WTC11 (cell line): ENCODE measurements around the gene CHST11.

Experiments used
- ARID4B ChIP-seq: sonication (generic); formaldehyde crosslinking; IDR thresholded peaks from 2 replicates; pipeline ENCODE4 v1.8.0; 2023; ENCODE audit warnings: missing genetic modification reagents, mild to moderate bottlenecking, borderline replicate concordance
- CREB1 ChIP-seq: sonication (generic); formaldehyde crosslinking; IDR thresholded peaks from 2 replicates; pipeline ENCODE4 v1.8.0; 2023; ENCODE audit warnings: mild to moderate bottlenecking, missing genetic modification reagents
- CTCF ChIP-seq: fragments of 200-600 bp; IDR thresholded peaks from 2 replicates; pipeline ENCODE4 v1.8.0; 2022; ENCODE audit warnings: antibody characterized with exemption
- FOXP4 ChIP-seq: sonication (generic); formaldehyde crosslinking; IDR thresholded peaks from 2 replicates; pipeline ENCODE4 v1.8.0; 2022; ENCODE audit warnings: mild to moderate bottlenecking, missing genetic modification reagents
- MAX ChIP-seq: sonication (generic); formaldehyde crosslinking; IDR thresholded peaks from 2 replicates; pipeline ENCODE4 v1.8.0; 2022; ENCODE audit warnings: mild to moderate bottlenecking, missing genetic modification reagents
- PRDM15 ChIP-seq: sonication (generic); formaldehyde crosslinking; IDR thresholded peaks from 2 replicates; pipeline ENCODE4 v1.8.0; 2022; ENCODE audit warnings: missing genetic modification reagents
- RELA ChIP-seq: sonication (generic); formaldehyde crosslinking; IDR thresholded peaks from 2 replicates; pipeline ENCODE4 v1.8.1; 2022; ENCODE audit warnings: missing genetic modification reagents, mild to moderate bottlenecking, borderline replicate concordance
- SMAD3 ChIP-seq: sonication (generic); formaldehyde crosslinking; IDR thresholded peaks from 2 replicates; pipeline ENCODE4 v1.8.0; 2022; ENCODE audit warnings: missing genetic modification reagents, mild to moderate bottlenecking, borderline replicate concordance
- TCF7 ChIP-seq: sonication (generic); formaldehyde crosslinking; IDR thresholded peaks from 2 replicates; pipeline ENCODE4 v1.8.0; 2022; ENCODE audit warnings: mild to moderate bottlenecking, low read depth, missing genetic modification reagents, moderate library complexity
- TEAD4 ChIP-seq: sonication (generic); formaldehyde crosslinking; IDR thresholded peaks from 2 replicates; pipeline ENCODE4 v1.8.0; 2022; ENCODE audit warnings: mild to moderate bottlenecking, missing genetic modification reagents
- ZNF396 ChIP-seq: fragments of 250-450 bp; sonication (Bioruptor Pico); IDR thresholded peaks from 2 replicates; pipeline ENCODE4 v1.8.0; 2021; ENCODE audit warnings: mild to moderate bottlenecking, moderate library complexity, borderline replicate concordance
- TF ChIP-seq, protein P1 (sequence below): sonication (generic); formaldehyde crosslinking; IDR thresholded peaks from 2 replicates; pipeline ENCODE4 v1.8.1; 2023; ENCODE audit warnings: mild to moderate bottlenecking, missing genetic modification reagents, borderline replicate concordance
- TF ChIP-seq, protein P2 (sequence below): sonication (generic); formaldehyde crosslinking; IDR thresholded peaks from 2 replicates; pipeline ENCODE4 v1.8.1; 2023; ENCODE audit warnings: mild to moderate bottlenecking, moderate library complexity, missing genetic modification reagents

DNA sequence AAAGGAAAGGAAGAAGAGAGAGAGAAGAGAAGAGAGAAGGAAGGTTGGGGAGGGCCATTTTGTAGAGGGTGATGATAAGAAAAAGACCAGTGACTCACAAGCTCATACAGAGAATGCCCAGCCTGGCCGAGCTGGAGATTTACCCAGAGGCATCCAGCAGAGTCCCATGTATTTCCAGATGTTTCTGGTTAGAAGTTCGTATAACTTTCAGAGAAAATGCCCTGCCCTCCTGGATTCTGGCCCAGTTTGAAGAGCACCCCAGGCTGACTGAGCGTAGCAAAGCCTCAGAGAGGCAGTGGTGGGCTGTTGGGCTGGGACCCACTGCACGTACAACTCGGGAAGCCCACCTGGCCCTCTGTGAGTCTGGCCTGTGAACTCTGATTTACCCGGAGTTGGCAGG, 279.6 kb downstream of the CHST11 start:
- TF ChIP-seq PRDM15 (CRISPR knock-in tag): no peak
- TF ChIP-seq RELA (CRISPR knock-in tag): no peak
- no peak for TF ChIP-seq MAX (CRISPR knock-in tag)
- no peak for TF ChIP-seq TEAD4
- no peak for TF ChIP-seq CTCF
- TF ChIP-seq ZNF396 (CRISPR knock-in tag): no peak
- TF ChIP-seq TCF7 (CRISPR knock-in tag): no peak
- no peak for TF ChIP-seq FOXP4 (CRISPR knock-in tag)
- TF ChIP-seq, protein P1, sequence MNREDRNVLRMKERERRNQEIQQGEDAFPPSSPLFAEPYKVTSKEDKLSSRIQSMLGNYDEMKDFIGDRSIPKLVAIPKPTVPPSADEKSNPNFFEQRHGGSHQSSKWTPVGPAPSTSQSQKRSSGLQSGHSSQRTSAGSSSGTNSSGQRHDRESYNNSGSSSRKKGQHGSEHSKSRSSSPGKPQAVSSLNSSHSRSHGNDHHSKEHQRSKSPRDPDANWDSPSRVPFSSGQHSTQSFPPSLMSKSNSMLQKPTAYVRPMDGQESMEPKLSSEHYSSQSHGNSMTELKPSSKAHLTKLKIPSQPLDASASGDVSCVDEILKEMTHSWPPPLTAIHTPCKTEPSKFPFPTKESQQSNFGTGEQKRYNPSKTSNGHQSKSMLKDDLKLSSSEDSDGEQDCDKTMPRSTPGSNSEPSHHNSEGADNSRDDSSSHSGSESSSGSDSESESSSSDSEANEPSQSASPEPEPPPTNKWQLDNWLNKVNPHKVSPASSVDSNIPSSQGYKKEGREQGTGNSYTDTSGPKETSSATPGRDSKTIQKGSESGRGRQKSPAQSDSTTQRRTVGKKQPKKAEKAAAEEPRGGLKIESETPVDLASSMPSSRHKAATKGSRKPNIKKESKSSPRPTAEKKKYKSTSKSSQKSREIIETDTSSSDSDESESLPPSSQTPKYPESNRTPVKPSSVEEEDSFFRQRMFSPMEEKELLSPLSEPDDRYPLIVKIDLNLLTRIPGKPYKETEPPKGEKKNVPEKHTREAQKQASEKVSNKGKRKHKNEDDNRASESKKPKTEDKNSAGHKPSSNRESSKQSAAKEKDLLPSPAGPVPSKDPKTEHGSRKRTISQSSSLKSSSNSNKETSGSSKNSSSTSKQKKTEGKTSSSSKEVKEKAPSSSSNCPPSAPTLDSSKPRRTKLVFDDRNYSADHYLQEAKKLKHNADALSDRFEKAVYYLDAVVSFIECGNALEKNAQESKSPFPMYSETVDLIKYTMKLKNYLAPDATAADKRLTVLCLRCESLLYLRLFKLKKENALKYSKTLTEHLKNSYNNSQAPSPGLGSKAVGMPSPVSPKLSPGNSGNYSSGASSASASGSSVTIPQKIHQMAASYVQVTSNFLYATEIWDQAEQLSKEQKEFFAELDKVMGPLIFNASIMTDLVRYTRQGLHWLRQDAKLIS: no peak
- TF ChIP-seq, protein P2, sequence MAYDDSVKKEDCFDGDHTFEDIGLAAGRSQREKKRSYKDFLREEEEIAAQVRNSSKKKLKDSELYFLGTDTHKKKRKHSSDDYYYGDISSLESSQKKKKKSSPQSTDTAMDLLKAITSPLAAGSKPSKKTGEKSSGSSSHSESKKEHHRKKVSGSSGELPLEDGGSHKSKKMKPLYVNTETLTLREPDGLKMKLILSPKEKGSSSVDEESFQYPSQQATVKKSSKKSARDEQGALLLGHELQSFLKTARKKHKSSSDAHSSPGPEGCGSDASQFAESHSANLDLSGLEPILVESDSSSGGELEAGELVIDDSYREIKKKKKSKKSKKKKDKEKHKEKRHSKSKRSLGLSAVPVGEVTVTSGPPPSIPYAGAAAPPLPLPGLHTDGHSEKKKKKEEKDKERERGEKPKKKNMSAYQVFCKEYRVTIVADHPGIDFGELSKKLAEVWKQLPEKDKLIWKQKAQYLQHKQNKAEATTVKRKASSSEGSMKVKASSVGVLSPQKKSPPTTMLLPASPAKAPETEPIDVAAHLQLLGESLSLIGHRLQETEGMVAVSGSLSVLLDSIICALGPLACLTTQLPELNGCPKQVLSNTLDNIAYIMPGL (CRISPR knock-in tag): no peak
- no peak for TF ChIP-seq ARID4B (CRISPR knock-in tag)
- TF ChIP-seq SMAD3: no peak
- TF ChIP-seq CREB1 (CRISPR knock-in tag): no peak
